Fibroblast of peridontal ligament (primary cell): ENCODE results near the gene GLT6D1.

Experiments used
- DNase-seq: peaks from one replicate; pipeline ENCODE4 v3.0.0-alpha.2; 2010; ENCODE audit errors: extremely low read depth

GLT6D1 gene

GRCh38 chr9:135622415-135623020, 16.8 kb downstream of the GLT6D1 start:
- no peak for DNase-seq

GRCh38 chr9:135620558-135620957, 18.8 kb downstream of the GLT6D1 start:
- DNase-seq, result no peak

- DNase-seq, result no peak
Observed at GRCh38 chr9:135619599-135619886, 19.8 kb downstream of the GLT6D1 start.

GRCh38 chr9:135618866-135619598, 20.3 kb downstream of the GLT6D1 start:
- no peak for DNase-seq

GRCh38 chr9:135617991-135618411, 21.3 kb downstream of the GLT6D1 start:
- no peak for DNase-seq

- DNase-seq, result no peak
Observed at GRCh38 chr9:135617538-135617900, 21.8 kb downstream of the GLT6D1 start.

- no peak for DNase-seq
Observed at GRCh38 chr9:135616619-135617537, 22.5 kb downstream of the GLT6D1 start.

GRCh38 chr9:135615666-135616618, 23.4 kb downstream of the GLT6D1 start:
- no peak for DNase-seq

- DNase-seq, result no peak
Observed at GRCh38 chr9:135614821-135615665, 24.3 kb downstream of the GLT6D1 start.

- DNase-seq, result no peak
Observed at GRCh38 chr9:135613946-135614805, 25.2 kb downstream of the GLT6D1 start.

GRCh38 chr9:135612981-135613910, 26.1 kb downstream of the GLT6D1 start:
- DNase-seq, result no peak

GRCh38 chr9:135612437-135612836, 26.9 kb downstream of the GLT6D1 start:
- DNase-seq, result no peak

GRCh38 chr9:135611875-135612209, 27.5 kb downstream of the GLT6D1 start:
- DNase-seq, result no peak

- no peak for DNase-seq
Observed at GRCh38 chr9:135611142-135611874, 28.0 kb downstream of the GLT6D1 start.

GRCh38 chr9:135610290-135611141, 28.8 kb downstream of the GLT6D1 start:
- no peak for DNase-seq

- no peak for DNase-seq
Observed at GRCh38 chr9:135609366-135609955, 29.9 kb downstream of the GLT6D1 start.

- no peak for DNase-seq
Observed at GRCh38 chr9:135608999-135609317, 30.4 kb downstream of the GLT6D1 start.
